PC-3 (cell line): ENCODE data around the gene PIP5K1C.

Source experiments
- CTCF ChIP-seq: fragments of 300-600 bp; sonication (generic); conservative IDR thresholded peaks from 2 replicates; pipeline ENCODE4 v1.5.1; 2017; ENCODE audit warnings: antibody characterized with exemption, low read depth, mild to moderate bottlenecking, low read length
- EZH2 ChIP-seq: fragments of 300-600 bp; sonication (generic); IDR thresholded peaks from one replicate; pipeline ENCODE4 v1.6.1; 2017; ENCODE audit warnings: antibody characterized with exemption, mild to moderate bottlenecking, low read length; ENCODE audit not compliant: unreplicated experiment
- EZH2phosphoT487 ChIP-seq: fragments of 300-600 bp; sonication (generic); IDR thresholded peaks from 2 replicates; pipeline ENCODE4 v1.6.1; 2018; ENCODE audit warnings: mild to moderate bottlenecking, antibody characterized with exemption, low read length, borderline replicate concordance

- no peak for TF ChIP-seq CTCF
- TF ChIP-seq EZH2phosphoT487: no peak
- TF ChIP-seq EZH2: no peak
These were observed 38.4 kb upstream of the PIP5K1C start for GRCh38 chr19:3738477-3739220.
